ENCODE measurements around the gene SATB2.

The SATB2 gene

DNA sequence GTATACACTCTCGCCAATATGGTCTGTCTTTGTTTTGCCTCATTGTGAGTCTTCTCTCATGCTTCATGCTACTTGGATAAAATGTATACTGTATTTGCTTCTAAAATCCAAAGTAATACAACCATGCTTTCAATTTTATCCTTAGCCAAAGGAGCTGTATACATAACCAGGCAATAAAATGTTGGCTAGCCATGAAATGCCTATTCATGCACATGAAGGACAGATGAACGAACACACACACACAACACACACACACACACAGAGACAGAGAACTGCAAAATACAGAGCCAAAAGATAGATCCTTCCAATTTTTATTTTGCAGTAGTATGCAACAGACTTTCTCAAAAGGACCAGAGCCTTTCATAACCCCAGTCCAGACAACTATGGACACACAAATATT is 113.7 kb downstream of the SATB2 start:
- no peak overlapping the region for H3K56ac ChIP-seq (ENCODE audit: low read length)
- H2BK15ac ChIP-seq (replicated peaks; ENCODE audit: low read depth): no peak overlapping the region
- no peak for DNase-seq
- no peak overlapping the region for H3K4me2 ChIP-seq (ENCODE audit: low read length)
- H2AK5ac ChIP-seq (ENCODE audit: low read length): no peak overlapping the region
- no CpG with 5 or more reads among the region's 2 CpGs for WGBS (ENCODE audit: extremely low coverage, insufficient coverage, low lambda C conversion rate)
- no peaks in the 10 kb centered on the region for H3K27me3 ChIP-seq (ENCODE audit: insufficient read depth, low read length, poor library complexity)
- no peak overlapping the region for H3K9ac ChIP-seq (ENCODE audit: low read length)
- H3K4me1 ChIP-seq (ENCODE audit: control insufficient read depth, low read depth, low read length): no peaks in the 10 kb centered on the region
- H4K5ac ChIP-seq (ENCODE audit: low read length): no peak overlapping the region
- H3K27ac ChIP-seq (ENCODE audit: low read depth, low read length): no peak overlapping the region
- H2BK120ac ChIP-seq (ENCODE audit: low read depth, low read length): no peak overlapping the region
- no peaks in the 10 kb centered on the region for H3K79me2 ChIP-seq (ENCODE audit: control insufficient read depth, insufficient read depth, low read length)
- H3K18ac ChIP-seq (ENCODE audit: low read length): no peak overlapping the region
- no peak overlapping the region for H3K23ac ChIP-seq (ENCODE audit: low read length)
- H4K8ac ChIP-seq (ENCODE audit: low read depth, low read length): no peak overlapping the region
- no peaks in the 10 kb centered on the region for H3K36me3 ChIP-seq (ENCODE audit: control insufficient read depth, insufficient read depth, low read length)
- H2BK5ac ChIP-seq (ENCODE audit: low read length): no peak overlapping the region
- no peaks in the 10 kb centered on the region for H3K79me1 ChIP-seq (ENCODE audit: low read length)
- H3K4me3 ChIP-seq (ENCODE audit: low read length): no peak overlapping the region
- H3K4ac ChIP-seq (ENCODE audit: low read depth, low read length): no peak overlapping the region

DNA sequence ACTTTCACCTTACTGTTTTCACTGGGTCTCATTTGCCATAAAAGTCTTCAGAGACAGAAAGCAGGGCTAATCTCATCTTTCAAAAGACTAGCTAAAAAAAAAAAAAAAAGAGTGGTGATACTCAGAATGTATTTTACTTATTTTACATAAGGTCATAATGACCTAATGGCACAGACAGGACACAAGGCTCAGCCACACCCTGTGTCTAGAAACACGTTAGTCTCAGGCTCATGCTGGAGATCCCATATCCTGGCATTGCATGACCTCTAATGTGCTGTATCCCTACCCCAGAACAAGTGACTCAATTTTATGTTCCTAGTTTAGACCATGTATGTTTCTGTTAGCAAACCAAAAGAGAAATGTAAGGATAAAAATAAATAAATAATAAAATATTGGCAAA is 115.4 kb downstream of the SATB2 start:
- Histone ChIP-seq H2BK120ac (ENCODE audit: low read depth, low read length) (no peak overlapping the region), H3K36me3 (ENCODE audit: control insufficient read depth, insufficient read depth, low read length) (no peaks in the 10 kb centered on the region), H4K5ac (ENCODE audit: low read length) (no peak overlapping the region), H3K79me2 (ENCODE audit: control insufficient read depth, insufficient read depth, low read length) (no peaks in the 10 kb centered on the region), H2AK5ac (ENCODE audit: low read length) (no peak overlapping the region), H3K27me3 (ENCODE audit: insufficient read depth, low read length, poor library complexity) (no peaks in the 10 kb centered on the region), H3K27ac (ENCODE audit: low read depth, low read length) (no peak overlapping the region), H3K56ac (ENCODE audit: low read length) (no peak overlapping the region), H3K18ac (ENCODE audit: low read length) (no peak overlapping the region), H3K9ac (ENCODE audit: low read length) (no peak overlapping the region), H2BK5ac (ENCODE audit: low read length) (no peak overlapping the region), H3K4ac (ENCODE audit: low read depth, low read length) (no peak overlapping the region), H3K23ac (ENCODE audit: low read length) (no peak overlapping the region), H3K79me1 (ENCODE audit: low read length) (no peaks in the 10 kb centered on the region), H2BK15ac (replicated peaks; ENCODE audit: low read depth) (no peak overlapping the region), H4K8ac (ENCODE audit: low read depth, low read length) (no peak overlapping the region), H3K4me2 (ENCODE audit: low read length) (no peak overlapping the region), H3K4me1 (ENCODE audit: control insufficient read depth, low read depth, low read length) (no peaks in the 10 kb centered on the region), H3K4me3 (ENCODE audit: low read length) (no peak overlapping the region)
- DNase-seq: no peak
- WGBS (ENCODE audit: extremely low coverage, insufficient coverage, low lambda C conversion rate): no CpG with 5 or more reads among the region's 1 CpG

DNA sequence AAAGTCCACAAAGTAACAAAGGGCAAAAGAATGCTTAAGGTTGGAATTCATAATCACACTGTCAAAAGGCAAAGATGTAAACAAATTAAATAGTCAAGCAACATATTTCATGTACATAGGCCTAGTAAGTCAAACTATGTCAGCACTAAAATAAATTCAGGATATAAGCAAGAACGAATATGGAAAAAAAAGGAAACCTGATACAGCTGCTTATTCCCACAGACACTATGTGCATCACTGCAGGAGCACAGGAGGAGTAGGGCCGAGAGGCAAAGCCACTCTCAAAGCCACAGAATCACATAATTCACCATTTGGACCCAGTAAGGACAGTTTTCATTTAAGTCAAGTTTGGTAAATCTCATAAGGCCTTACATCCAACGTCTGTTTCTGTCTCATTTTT is 116.6 kb downstream of the SATB2 start:
- H3K27ac ChIP-seq (ENCODE audit: low read depth, low read length): no peak overlapping the region
- no peak overlapping the region for H3K9ac ChIP-seq (ENCODE audit: low read length)
- H2AK5ac ChIP-seq (ENCODE audit: low read length): no peak overlapping the region
- H3K36me3 ChIP-seq (ENCODE audit: control insufficient read depth, insufficient read depth, low read length): no peaks in the 10 kb centered on the region
- H3K4me2 ChIP-seq (ENCODE audit: low read length): no peak overlapping the region
- no peak overlapping the region for H3K56ac ChIP-seq (ENCODE audit: low read length)
- WGBS (ENCODE audit: extremely low coverage, insufficient coverage, low lambda C conversion rate): no CpG with 5 or more reads among the region's 3 CpGs
- H2BK120ac ChIP-seq (ENCODE audit: low read depth, low read length): no peak overlapping the region
- no peak overlapping the region for H4K8ac ChIP-seq (ENCODE audit: low read depth, low read length)
- no peak overlapping the region for H3K4ac ChIP-seq (ENCODE audit: low read depth, low read length)
- H2BK15ac ChIP-seq (replicated peaks; ENCODE audit: low read depth): no peak overlapping the region
- H3K4me3 ChIP-seq (ENCODE audit: low read length): no peak overlapping the region
- H3K27me3 ChIP-seq (ENCODE audit: insufficient read depth, low read length, poor library complexity): no peaks in the 10 kb centered on the region
- H3K4me1 ChIP-seq (ENCODE audit: control insufficient read depth, low read depth, low read length): no peaks in the 10 kb centered on the region
- no peak overlapping the region for H3K18ac ChIP-seq (ENCODE audit: low read length)
- H2BK5ac ChIP-seq (ENCODE audit: low read length): no peak overlapping the region
- H3K79me1 ChIP-seq (ENCODE audit: low read length): no peaks in the 10 kb centered on the region
- no peaks in the 10 kb centered on the region for H3K79me2 ChIP-seq (ENCODE audit: control insufficient read depth, insufficient read depth, low read length)
- no peak for DNase-seq
- no peak overlapping the region for H3K23ac ChIP-seq (ENCODE audit: low read length)
- H4K5ac ChIP-seq (ENCODE audit: low read length): no peak overlapping the region

DNA sequence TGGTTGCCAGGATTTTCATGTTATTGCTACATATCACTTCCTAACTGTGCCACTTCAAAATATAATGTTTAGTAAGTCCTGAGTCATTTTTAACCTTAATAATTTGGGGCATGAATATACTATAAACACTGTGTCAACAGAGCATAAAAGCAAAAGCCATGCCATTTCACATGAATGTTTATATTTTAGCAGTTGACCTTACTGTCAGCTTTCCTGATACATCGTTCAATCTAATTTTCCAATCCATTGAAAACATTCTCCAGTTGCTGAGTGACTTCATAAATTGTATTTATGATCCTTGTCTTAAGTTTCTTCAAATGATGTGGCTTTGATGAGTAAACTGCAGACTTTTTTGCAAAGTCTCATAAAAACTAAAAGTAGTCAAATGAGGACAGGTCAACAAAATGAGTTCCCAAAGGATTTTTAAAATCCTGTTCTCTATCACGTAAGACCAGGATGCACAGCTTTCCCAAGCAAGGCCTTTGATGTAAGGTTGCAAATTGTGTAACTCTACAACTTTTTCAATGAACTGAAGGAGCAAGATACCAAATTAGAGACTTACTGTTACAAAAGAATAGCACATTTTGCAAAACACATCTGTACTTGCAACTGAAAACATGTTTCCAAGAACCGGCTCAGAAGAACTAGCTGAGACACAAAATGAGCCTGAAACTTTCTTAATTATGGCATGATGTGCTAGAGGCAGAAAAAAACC is 117.7 kb downstream of the SATB2 start:
- no peak overlapping the region for H2BK5ac ChIP-seq (ENCODE audit: low read length)
- H2BK120ac ChIP-seq (ENCODE audit: low read depth, low read length): no peak overlapping the region
- H4K8ac ChIP-seq (ENCODE audit: low read depth, low read length): no peak overlapping the region
- no peaks in the 10 kb centered on the region for H3K4me1 ChIP-seq (ENCODE audit: control insufficient read depth, low read depth, low read length)
- no peak overlapping the region for H3K9ac ChIP-seq (ENCODE audit: low read length)
- DNase-seq: no peak
- no peak overlapping the region for H3K27ac ChIP-seq (ENCODE audit: low read depth, low read length)
- H3K4me2 ChIP-seq (ENCODE audit: low read length): no peak overlapping the region
- H3K79me2 ChIP-seq (ENCODE audit: control insufficient read depth, insufficient read depth, low read length): no peaks in the 10 kb centered on the region
- H2AK5ac ChIP-seq (ENCODE audit: low read length): no peak overlapping the region
- no peak overlapping the region for H4K5ac ChIP-seq (ENCODE audit: low read length)
- no peak overlapping the region for H2BK15ac ChIP-seq (replicated peaks; ENCODE audit: low read depth)
- no peak overlapping the region for H3K4ac ChIP-seq (ENCODE audit: low read depth, low read length)
- no peaks in the 10 kb centered on the region for H3K36me3 ChIP-seq (ENCODE audit: control insufficient read depth, insufficient read depth, low read length)
- H3K79me1 ChIP-seq (ENCODE audit: low read length): no peaks in the 10 kb centered on the region
- H3K18ac ChIP-seq (ENCODE audit: low read length): no peak overlapping the region
- no peak overlapping the region for H3K23ac ChIP-seq (ENCODE audit: low read length)
- no peak overlapping the region for H3K56ac ChIP-seq (ENCODE audit: low read length)
- no CpG with 5 or more reads among the region's 3 CpGs for WGBS (ENCODE audit: extremely low coverage, insufficient coverage, low lambda C conversion rate)
- no peaks in the 10 kb centered on the region for H3K27me3 ChIP-seq (ENCODE audit: insufficient read depth, low read length, poor library complexity)
- no peak overlapping the region for H3K4me3 ChIP-seq (ENCODE audit: low read length)

DNA sequence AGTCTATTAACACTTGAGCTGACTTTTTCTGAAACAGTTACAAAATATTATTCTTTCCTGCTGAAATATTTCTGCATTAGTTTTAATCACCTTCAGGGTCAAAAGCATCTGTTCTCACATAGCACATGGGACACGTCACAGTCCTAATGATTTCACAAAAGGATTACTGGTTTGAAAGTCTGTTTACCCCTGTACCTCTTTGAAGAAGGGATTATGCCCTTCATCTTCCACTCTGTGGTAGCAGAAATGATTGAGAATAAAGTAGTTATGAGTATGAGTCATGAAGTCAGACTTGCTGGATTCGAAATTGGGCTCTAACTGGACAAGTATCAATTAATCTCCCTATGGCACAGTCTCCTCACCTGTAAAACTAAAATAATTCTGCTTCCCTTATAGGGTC is 121.2 kb downstream of the SATB2 start:
- no peaks in the 10 kb centered on the region for H3K27me3 ChIP-seq (ENCODE audit: insufficient read depth, low read length, poor library complexity)
- H2BK5ac ChIP-seq (ENCODE audit: low read length): no peak overlapping the region
- no CpG with 5 or more reads among the region's 2 CpGs for WGBS (ENCODE audit: extremely low coverage, insufficient coverage, low lambda C conversion rate)

DNA sequence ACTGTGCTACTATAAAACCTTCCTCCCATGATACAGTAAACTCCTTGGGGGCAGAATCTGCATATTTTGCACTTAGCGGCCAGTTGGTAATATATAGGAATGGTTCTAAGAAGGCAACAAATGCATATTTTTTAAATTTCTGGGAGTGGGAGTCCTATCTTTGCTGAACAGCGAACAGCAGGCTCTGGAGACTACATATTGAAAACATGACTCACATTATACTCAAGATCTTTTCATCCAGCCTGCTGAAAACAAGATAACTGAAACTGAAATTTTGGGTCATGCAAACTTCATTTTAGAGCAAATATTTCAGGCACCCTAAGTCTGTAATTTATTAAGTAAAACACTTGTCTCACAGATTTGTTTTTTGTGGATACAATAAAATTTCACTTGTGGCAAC is 122.2 kb downstream of the SATB2 start:
- Histone ChIP-seq H3K4me1 (ENCODE audit: control insufficient read depth, low read depth, low read length) (no peaks in the 10 kb centered on the region), H3K23ac (ENCODE audit: low read length) (no peak overlapping the region), H3K56ac (ENCODE audit: low read length) (no peak overlapping the region), H3K18ac (ENCODE audit: low read length) (no peak overlapping the region), H2BK5ac (ENCODE audit: low read length) (no peak overlapping the region), H3K4me2 (ENCODE audit: low read length) (no peak overlapping the region), H2AK5ac (ENCODE audit: low read length) (no peak overlapping the region), H2BK15ac (replicated peaks; ENCODE audit: low read depth) (no peak overlapping the region), H3K79me2 (ENCODE audit: control insufficient read depth, insufficient read depth, low read length) (no peaks in the 10 kb centered on the region), H4K8ac (ENCODE audit: low read depth, low read length) (no peak overlapping the region), H3K4me3 (ENCODE audit: low read length) (no peak overlapping the region), H3K27me3 (ENCODE audit: insufficient read depth, low read length, poor library complexity) (no peaks in the 10 kb centered on the region), H3K27ac (ENCODE audit: low read depth, low read length) (no peak overlapping the region), H4K5ac (ENCODE audit: low read length) (no peak overlapping the region), H2BK120ac (ENCODE audit: low read depth, low read length) (no peak overlapping the region), H3K4ac (ENCODE audit: low read depth, low read length) (no peak overlapping the region), H3K36me3 (ENCODE audit: control insufficient read depth, insufficient read depth, low read length) (no peaks in the 10 kb centered on the region), H3K79me1 (ENCODE audit: low read length) (no peaks in the 10 kb centered on the region), H3K9ac (ENCODE audit: low read length) (no peak overlapping the region)
- WGBS (ENCODE audit: extremely low coverage, insufficient coverage, low lambda C conversion rate): no CpG with 5 or more reads among the region's 2 CpGs
- no peak for DNase-seq

More for the DNA sequence above, 121.2 kb downstream of the SATB2 start:
- H3K9ac ChIP-seq (ENCODE audit: low read length): no peak overlapping the region
- H3K36me3 ChIP-seq (ENCODE audit: control insufficient read depth, insufficient read depth, low read length): no peaks in the 10 kb centered on the region
- DNase-seq: no peak
- no peaks in the 10 kb centered on the region for H3K79me1 ChIP-seq (ENCODE audit: low read length)
- no peak overlapping the region for H2AK5ac ChIP-seq (ENCODE audit: low read length)
- no peaks in the 10 kb centered on the region for H3K79me2 ChIP-seq (ENCODE audit: control insufficient read depth, insufficient read depth, low read length)
- H2BK15ac ChIP-seq (replicated peaks; ENCODE audit: low read depth): no peak overlapping the region
- H3K4me1 ChIP-seq (ENCODE audit: control insufficient read depth, low read depth, low read length): no peaks in the 10 kb centered on the region
- no peak overlapping the region for H3K4me3 ChIP-seq (ENCODE audit: low read length)
- H3K56ac ChIP-seq (ENCODE audit: low read length): no peak overlapping the region
- no peak overlapping the region for H3K4ac ChIP-seq (ENCODE audit: low read depth, low read length)
- no peak overlapping the region for H4K5ac ChIP-seq (ENCODE audit: low read length)
- H2BK120ac ChIP-seq (ENCODE audit: low read depth, low read length): no peak overlapping the region
- H4K8ac ChIP-seq (ENCODE audit: low read depth, low read length): no peak overlapping the region
- H3K23ac ChIP-seq (ENCODE audit: low read length): no peak overlapping the region
- H3K27ac ChIP-seq (ENCODE audit: low read depth, low read length): no peak overlapping the region
- H3K4me2 ChIP-seq (ENCODE audit: low read length): no peak overlapping the region
- no peak overlapping the region for H3K18ac ChIP-seq (ENCODE audit: low read length)

All from mesendoderm (in vitro differentiated cells).